ENCODE data around the gene LMF2.
A peak's percentile ranks its signal among the peaks of the same experiment; 100 is the strongest.
"Not testable (repeated sequence)": the region's sequence is repeated elsewhere in the genome, so short reads cannot be mapped to it uniquely, and the experiment has no call there.

Gene LMF2

GRCh38 chr22:50523806-50524675 lies 16.5 kb upstream of the LMF2 start:
- no peak for DNase-seq (ENCODE audit: low read depth)

- no peak for DNase-seq (ENCODE audit: low read depth)
Measured at GRCh38 chr22:50523458-50523805, 15.9 kb upstream of the LMF2 start.

GRCh38 chr22:50522806-50523438 lies 15.4 kb upstream of the LMF2 start:
- no peak for DNase-seq (ENCODE audit: low read depth)

DNA sequence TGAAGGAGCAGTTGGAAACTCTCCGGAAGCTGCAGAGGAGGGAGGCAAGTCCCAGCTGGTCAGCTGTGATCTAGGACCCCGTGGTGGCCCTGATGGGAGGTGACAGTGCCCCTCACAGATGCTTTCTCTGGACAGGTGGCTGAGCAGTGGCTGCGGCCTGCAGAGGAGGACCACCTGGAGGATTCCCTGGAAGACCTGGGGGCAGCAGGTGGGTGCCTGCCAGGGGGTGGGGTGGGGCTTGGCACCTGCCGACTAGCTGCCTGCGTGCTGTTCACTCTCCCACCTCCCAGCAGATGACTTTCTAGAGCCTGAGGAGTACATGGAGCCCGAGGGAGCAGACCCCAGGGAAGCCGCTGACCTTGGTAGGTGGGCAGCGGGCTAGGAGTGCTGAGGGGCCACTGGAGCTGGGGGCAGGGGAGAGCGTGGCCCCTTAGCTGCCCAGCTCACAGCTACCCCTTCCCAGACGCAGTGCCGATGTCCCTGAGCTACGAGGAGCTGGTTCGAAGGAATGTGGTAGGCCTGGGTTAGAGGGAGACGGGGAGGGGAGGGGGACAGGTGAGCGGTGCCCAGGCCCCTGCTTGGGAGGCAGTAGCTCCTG lies 14.8 kb upstream of the LMF2 start:
- no peak for DNase-seq (ENCODE audit: low read depth)

GRCh38 chr22:50521710-50522109 lies 14.2 kb upstream of the LMF2 start:
- DNase-seq (ENCODE audit: low read depth): no peak

DNA sequence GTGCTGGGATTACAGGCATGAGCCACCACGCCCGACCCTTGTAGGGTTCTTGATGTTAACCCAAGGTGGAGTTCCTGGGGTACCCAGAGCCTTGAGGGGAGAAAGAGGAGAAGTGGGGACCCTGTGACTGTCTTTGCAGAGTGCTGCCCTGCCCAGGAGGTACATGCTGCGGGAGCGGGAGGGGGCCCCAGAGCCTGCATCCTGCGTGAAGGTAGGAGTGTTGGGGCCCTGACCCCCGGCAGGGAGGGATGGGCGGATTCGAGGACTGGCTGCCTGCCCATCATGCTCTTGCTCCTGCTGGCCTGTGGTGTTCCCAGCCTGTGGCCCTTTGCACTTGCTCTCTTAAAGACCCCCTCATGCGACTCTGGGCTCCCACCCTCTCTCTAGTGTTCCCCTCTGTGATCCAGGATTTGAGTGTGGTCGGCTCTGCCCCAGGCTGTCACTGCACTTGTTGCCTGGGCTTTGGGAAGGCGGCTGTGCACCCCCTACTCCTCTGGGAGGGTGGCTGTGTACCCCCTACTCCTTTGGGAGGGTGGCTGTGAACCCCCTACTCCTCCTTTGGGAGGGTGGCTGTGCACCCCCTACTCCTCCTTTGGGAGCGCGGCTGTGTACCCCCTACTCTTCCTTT lies 13.4 kb upstream of the LMF2 start:
- DNase-seq (ENCODE audit: low read depth): no peak

DNA sequence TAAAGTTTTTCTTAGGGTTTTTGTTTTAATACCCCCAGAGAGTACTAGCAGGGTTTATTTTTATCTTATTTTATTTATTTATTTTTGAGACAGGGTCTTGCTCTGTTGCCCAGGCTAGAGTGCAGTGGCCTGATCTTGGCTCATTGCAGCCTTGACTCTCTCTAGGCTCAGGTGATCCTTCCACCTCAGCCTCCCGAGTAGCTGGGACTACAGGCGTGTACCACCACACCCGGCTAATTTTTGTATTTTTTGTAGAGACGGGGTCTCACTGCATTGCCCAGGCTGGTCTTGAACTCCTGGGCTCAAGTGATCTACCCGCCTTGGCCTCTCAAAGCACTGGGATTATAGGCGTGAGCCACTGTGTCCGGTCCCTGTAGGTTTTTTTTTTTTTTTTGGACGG lies 12.7 kb upstream of the LMF2 start:
- not testable (repeated sequence) for DNase-seq (ENCODE audit: low read depth)

GRCh38 chr22:50519151-50519550 lies 11.6 kb upstream of the LMF2 start:
- no peak for DNase-seq (ENCODE audit: low read depth)

DNA sequence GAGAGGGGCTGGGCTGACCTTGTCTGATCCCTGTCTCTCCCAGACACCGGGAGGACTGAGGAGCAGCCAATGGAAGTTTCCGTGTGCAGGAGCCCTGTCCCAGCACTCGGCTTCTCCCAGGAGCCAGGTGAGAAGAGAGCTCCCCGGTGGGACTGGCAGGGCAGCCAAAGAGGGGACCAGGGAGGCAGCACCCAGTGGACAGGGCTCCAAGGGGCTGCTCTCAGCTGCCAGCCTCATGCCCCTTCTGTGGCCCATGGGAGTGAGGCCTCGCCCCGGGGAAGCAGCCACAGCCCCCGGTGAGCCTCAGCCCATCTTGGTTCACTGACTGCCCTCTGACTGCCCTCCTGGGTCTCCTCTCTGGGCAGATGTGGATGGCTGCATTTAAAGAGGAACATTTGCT lies 11.1 kb upstream of the LMF2 start:
- no peak for DNase-seq (ENCODE audit: low read depth)

DNA sequence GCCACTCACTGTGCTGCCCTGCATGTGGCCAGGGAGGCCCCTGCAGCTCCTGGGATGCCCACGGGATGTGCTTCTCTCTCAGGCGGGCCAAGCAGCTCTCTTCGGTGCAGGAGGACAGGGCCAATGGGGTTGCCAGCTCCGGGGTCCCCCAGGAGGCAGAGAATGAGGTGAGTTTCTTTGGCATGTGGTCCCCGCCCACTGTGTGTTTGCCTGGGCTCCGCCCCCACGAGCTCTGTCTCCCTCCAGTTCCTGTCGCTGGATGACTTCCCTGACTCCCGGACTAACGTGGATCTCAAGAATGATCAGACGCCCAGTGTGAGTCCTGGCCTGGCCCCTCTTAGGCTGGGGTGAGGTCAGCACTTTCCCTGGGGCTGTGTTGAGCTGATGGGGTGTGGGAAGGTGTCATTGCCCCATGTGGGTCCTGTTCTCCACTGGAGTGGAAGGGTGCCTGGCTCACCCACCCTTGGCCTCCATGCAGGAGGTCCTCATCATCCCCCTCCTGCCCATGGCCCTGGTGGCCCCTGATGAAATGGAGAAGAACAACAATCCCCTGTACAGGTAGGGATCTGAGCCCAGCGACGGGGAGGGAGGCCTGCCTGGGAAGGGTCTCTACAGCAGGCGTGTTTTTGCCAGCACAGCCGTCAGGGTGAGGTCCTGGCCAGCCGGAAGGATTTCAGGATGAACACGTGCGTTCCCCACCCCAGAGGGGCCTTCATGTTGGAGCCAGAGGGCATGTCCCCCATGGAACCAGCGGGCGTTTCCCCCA lies 10.2 kb upstream of the LMF2 start:
- no peak for DNase-seq (ENCODE audit: low read depth)

DNA sequence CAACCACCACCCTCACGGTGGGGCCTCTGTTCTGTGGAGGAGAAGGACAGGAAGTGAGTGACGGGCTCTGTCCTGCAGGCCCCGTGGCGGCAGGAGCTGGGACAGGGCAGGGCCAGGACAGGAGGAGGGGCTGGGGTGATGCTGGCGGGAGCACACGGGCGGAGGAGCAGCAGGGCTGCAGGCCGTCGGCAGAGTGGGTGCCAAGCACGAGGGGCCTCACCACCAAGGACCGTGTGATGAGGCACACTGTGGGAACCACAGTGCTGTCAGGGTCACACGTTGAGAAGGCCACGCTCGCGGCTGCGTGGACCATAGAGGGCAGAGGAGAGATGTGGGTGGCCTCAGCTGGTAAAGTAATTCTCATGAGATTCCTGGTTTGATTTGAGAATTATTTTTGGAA lies 9.4 kb upstream of the LMF2 start:
- no peak for DNase-seq (ENCODE audit: low read depth)

GRCh38 chr22:50516068-50516467 lies 8.6 kb upstream of the LMF2 start:
- no peak for DNase-seq (ENCODE audit: low read depth)

- no peak for DNase-seq (ENCODE audit: low read depth)
Measured at GRCh38 chr22:50513175-50513574, 5.7 kb upstream of the LMF2 start.

- no peak for DNase-seq (ENCODE audit: low read depth)
Measured at GRCh38 chr22:50508897-50509296, 1.4 kb upstream of the LMF2 start.

DNA sequence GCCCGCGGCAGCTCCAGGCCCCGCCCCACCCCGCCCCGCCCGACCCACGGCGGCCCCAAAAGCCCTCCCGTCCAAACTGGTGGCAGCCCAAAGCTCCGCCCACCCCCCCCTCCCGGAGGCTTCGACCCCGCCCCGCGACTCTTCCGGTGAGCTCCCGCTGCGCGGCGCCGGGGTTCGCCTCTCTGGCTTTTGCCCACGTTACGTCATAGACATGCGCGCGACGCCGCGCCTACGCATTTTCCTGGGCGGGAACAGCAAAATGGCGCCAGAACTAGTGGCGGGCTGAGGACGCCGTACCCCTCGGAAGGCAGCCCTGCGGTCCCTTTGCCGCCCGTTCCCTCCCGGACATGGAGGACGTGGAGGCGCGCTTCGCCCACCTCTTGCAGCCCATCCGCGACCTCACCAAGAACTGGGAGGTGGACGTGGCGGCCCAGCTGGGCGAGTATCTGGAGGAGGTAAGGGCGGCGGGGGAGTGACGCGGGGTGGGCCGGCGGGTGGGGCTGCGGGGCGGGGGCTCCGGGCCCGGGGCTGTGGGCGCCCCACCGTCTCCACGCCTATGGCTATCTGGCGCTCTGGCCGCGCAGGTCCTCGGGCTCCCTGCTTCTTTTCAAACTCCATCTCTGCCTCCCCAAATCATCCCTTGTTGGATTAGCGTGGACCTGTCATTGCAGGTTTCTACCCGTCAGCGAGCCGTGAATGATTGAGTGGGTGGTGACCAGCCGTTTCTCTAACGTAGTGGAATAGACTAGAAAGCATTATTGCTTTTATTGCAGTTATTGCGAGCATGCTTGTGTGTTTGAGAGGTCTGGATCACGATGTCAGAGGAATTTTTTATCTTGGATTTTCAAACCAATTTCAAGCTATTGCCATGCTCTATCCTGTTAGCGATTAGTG lies 736 bp upstream of the LMF2 start, which contains the start of gene NCAPH2:
Gene NCAPH2, plus strand, starts transcription at position 234 of the 894 bp plus-strand sequence. Its CDS starts 114 bp downstream, at position 348.
- DNase-seq (ENCODE audit: low read depth): peak; percentile 98

GRCh38 chr22:50506611-50507420 lies 686 bp downstream of the LMF2 start:
- DNase-seq (ENCODE audit: low read depth): peak; percentile 61

GRCh38 chr22:50505776-50506610 lies 1.5 kb downstream of the LMF2 start:
- no peak for DNase-seq (ENCODE audit: low read depth)

DNA sequence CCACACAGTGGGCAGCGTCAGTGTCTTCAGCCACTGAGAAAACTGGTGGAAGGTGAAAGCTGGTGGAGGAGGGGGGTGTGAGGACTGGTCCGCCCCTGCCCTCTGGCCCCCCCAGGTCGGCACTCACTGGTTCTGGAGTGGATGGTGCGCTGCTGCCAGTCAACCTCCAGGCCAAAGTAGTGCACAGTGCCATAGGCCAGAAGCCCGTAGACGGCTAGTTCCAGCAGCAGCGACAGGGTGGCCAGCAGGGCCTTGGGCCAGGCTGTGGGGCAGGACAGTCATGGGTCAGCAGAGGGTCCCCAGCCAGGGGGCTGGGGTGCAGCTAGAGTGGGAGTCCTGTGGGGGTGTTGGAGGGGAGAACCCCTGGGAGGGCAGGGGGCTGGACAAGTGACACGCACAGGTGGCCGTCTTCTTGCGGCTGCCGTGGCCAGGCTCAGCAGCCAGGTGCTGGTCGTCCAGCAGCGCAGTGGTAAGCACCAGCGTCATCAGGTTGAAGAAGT lies 2.2 kb downstream of the LMF2 start:
- no peak for DNase-seq (ENCODE audit: low read depth)

Data from ELR (cell line).